Nephron progenitor cell (in vitro differentiated cells): ENCODE data around the gene VPS13A.

Source experiments
- DNase-seq: peaks from one replicate; pipeline ENCODE4 v3.0.0; 2021
- H3K27ac Mint-ChIP-seq: 2 replicates; pipeline ENCODE4 v1.8.0; 2021; ENCODE audit warnings: mild to moderate bottlenecking, moderate library complexity, mixed read lengths
- H3K27me3 Mint-ChIP-seq: 2 replicates; pipeline ENCODE4 v1.8.0; 2021; ENCODE audit warnings: mild to moderate bottlenecking, low read depth, mixed read lengths; ENCODE audit not compliant: poor library complexity
- H3K36me3 Mint-ChIP-seq: 2 replicates; pipeline ENCODE4 v1.8.0; 2021; ENCODE audit warnings: low read depth, mixed read lengths
- H3K4me1 Mint-ChIP-seq: 2 replicates; pipeline ENCODE4 v1.8.0; 2021; ENCODE audit warnings: mixed read lengths
- H3K4me3 Mint-ChIP-seq: 2 replicates; pipeline ENCODE4 v1.8.0; 2021; ENCODE audit warnings: mild to moderate bottlenecking, moderate library complexity, mixed read lengths
- H3K9me3 Mint-ChIP-seq: 2 replicates; pipeline ENCODE4 v1.8.0; 2021; ENCODE audit warnings: mild to moderate bottlenecking, moderate library complexity, mixed read lengths
- TF ChIP-seq, protein P1 (sequence below): fragments of 200-600 bp; sonication (generic); IDR thresholded peaks from 2 replicates; pipeline ENCODE4 v1.5.0; 2021; ENCODE audit warnings: antibody characterized with exemption

The VPS13A gene

DNA sequence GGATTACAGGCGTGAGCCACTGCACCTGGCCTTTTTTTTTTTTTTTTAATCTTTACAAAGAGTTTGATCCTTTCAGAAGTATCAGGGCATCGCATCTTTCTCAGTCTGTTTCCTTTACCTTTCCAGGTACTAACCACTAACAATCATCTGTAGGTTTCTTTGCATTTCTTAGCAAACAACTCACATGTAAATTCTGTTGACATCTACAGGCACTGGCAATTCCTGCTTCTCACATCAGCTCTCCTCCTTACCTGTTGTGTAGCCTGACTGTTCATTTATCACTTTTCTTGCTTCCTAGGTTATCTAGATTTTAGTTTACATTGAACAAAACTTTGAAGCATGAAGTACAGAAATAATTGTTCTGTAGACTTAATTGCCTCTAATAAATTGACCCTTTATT lies 27.5 kb upstream of the VPS13A start:
- no peaks in the 10 kb centered on the region for H3K9me3 Mint-ChIP-seq
- H3K4me1 Mint-ChIP-seq: no peaks in the 10 kb centered on the region
- peaks cover 40% of the 10 kb centered on the region for H3K27me3 Mint-ChIP-seq

DNA sequence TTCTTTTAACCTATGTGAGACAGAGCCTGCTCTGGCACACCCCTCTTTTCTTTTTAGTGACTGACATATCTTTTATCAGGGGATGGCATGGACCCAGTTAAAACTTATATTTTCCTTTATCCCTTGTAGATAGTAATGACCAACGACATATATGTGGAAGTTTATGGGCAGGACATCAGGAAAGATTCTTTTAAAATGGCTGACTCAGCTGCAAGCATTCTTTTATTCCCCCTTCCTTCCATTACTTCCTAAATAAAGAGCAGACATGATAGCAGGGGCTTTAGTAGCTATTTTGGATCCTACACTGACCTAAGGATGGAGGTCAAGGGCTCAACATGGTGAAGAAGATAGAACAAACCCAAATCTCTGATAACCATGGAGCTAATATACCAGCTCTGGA lies 25.0 kb upstream of the VPS13A start:
- no peak overlapping the region for H3K4me3 Mint-ChIP-seq
- DNase-seq: no peak
- H3K36me3 Mint-ChIP-seq: no peaks in the 10 kb centered on the region
- no peaks in the 10 kb centered on the region for H3K9me3 Mint-ChIP-seq
- TF ChIP-seq, protein P1, sequence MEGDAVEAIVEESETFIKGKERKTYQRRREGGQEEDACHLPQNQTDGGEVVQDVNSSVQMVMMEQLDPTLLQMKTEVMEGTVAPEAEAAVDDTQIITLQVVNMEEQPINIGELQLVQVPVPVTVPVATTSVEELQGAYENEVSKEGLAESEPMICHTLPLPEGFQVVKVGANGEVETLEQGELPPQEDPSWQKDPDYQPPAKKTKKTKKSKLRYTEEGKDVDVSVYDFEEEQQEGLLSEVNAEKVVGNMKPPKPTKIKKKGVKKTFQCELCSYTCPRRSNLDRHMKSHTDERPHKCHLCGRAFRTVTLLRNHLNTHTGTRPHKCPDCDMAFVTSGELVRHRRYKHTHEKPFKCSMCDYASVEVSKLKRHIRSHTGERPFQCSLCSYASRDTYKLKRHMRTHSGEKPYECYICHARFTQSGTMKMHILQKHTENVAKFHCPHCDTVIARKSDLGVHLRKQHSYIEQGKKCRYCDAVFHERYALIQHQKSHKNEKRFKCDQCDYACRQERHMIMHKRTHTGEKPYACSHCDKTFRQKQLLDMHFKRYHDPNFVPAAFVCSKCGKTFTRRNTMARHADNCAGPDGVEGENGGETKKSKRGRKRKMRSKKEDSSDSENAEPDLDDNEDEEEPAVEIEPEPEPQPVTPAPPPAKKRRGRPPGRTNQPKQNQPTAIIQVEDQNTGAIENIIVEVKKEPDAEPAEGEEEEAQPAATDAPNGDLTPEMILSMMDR: no peak
- H3K4me1 Mint-ChIP-seq: no peaks in the 10 kb centered on the region
- peaks cover 40% of the 10 kb centered on the region for H3K27me3 Mint-ChIP-seq
- H3K27ac Mint-ChIP-seq: no peak overlapping the region

More for the DNA sequence above, 27.5 kb upstream of the VPS13A start:
- H3K4me3 Mint-ChIP-seq: no peak overlapping the region
- DNase-seq: no peak
- H3K36me3 Mint-ChIP-seq: no peaks in the 10 kb centered on the region
- TF ChIP-seq, protein P1: no peak
- no peak overlapping the region for H3K27ac Mint-ChIP-seq

DNA sequence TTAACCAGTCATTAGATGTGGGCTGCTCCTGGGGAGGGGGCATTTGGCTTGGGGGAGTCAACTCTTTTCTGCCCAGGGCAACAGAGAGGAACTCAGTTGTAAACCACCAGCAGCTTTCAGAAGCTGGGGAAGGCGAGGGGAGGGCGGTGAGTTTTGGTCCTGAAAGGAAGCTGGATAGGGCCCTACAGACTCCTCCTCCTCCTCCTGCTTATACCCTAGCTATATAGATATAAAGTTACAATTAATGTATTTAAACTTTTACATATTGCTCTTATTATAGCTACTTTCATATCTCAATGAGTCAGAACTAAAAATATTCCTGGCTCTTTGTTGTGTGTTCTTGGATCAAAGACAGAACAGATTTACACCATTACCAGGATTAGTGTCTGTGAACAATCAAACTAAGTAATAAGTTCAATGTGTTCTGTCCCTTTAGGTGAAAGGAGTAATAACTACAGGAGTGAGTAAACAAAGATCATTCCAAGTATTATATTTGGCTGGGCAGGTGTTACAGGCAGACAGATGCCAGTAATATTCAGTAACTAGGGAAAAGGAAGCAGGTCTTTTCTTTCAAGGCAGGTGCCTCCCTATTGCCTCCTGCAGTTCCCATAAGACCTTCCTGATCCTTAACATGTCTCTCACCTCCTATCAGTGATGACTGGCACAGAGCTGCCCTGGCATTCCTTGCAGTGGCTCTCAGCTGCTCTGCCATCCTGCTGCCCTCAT lies 20.5 kb upstream of the VPS13A start:
- H3K4me3 Mint-ChIP-seq: no peak overlapping the region
- H3K36me3 Mint-ChIP-seq: no peaks in the 10 kb centered on the region
- DNase-seq: no peak
- H3K27ac Mint-ChIP-seq: no peak overlapping the region
- peaks cover 30% of the 10 kb centered on the region for H3K27me3 Mint-ChIP-seq
- no peaks in the 10 kb centered on the region for H3K4me1 Mint-ChIP-seq
- TF ChIP-seq, protein P1: no peak
- no peaks in the 10 kb centered on the region for H3K9me3 Mint-ChIP-seq

DNA sequence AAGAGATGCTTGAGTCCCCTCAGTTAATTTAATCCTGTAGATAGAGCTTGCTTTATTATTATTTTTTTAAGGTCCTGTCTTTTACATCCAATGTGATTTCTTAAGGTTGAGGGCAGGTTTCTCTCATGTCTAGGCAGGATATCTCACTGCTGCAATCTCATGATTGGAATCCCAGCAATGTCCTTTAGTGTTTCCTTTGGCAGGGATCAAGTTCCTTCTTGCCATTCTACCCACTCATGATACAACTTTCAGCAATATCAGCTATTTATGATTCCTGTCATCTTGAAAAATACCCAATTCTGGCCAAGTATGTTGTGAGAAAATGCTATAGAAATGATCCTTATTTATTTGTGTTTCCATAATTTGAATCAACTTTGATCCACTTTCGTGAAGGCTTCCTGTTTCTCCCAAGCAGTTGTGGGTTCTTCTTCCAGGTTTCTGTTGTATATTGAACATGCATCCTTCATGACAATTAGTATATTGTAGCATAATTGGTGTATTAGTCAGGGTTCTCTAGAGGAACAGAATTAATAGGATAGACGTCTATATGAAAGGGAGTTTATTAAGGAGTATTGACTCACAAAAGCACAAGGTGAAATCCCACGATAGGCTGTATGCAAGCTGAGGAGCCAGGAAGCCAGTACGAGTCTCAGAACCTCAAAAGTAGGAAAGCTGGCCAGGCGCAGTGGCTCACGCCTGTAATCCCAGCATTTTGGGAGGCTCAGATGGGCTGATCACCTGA lies 18.4 kb upstream of the VPS13A start:
- H3K4me1 Mint-ChIP-seq: no peaks in the 10 kb centered on the region

DNA sequence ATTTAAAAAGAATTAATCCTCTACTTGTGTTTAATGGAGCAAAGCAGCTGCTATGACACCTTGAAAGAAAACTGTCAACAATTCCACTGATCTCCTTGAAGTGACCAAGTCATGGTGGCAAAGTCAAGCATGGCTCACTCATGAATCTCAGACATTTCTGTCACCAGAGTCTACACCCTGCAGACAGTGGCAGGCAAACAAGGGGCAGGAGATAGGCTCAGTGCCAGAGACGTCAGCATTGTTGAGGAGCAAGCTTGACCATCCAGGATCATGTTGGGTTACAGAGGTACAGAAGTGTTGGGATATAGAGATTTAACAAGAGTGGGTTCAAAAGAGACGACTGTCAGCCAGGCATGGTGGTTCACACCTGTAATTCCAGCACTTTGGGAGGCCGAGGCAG lies 16.1 kb upstream of the VPS13A start:
- Mint-ChIP-seq H3K36me3 (no peaks in the 10 kb centered on the region), H3K4me1 (no peaks in the 10 kb centered on the region)
- no peak for DNase-seq

More for the DNA sequence above, 18.4 kb upstream of the VPS13A start:
- Mint-ChIP-seq H3K27ac (no peak overlapping the region), H3K27me3 (peaks cover 17% of the 10 kb centered on the region), H3K36me3 (no peaks in the 10 kb centered on the region), H3K9me3 (no peaks in the 10 kb centered on the region), H3K4me3 (no peak overlapping the region)
- DNase-seq: no peak
- TF ChIP-seq, protein P1: no peak

More for the DNA sequence above, 16.1 kb upstream of the VPS13A start:
- Mint-ChIP-seq H3K27ac (peak overlapping the region; percentile 31), H3K4me3 (no peak overlapping the region), H3K27me3 (peaks cover 17% of the 10 kb centered on the region), H3K9me3 (no peaks in the 10 kb centered on the region)
- TF ChIP-seq, protein P1: no peak
